ENCODE data around the gene PRPS1L1.

PRPS1L1 gene

DNA sequence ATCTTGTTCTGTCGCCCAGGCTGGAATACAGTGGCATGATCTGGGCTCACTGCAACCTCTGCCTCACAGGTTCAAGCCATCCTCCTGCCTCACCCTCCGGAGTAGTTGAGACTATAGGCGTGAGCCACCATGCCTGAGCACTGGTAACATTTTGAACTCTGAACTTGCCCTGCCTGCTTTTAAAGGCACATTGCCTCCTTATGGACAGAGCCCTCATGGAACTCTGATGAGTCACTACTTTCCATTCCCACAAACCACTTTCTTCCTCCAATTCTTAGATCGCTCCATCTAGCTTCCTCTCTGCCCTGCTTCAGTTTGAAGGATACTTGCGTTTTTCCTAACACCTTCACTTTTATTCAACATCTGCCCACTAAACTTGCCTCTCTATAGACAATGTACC, 38.1 kb downstream of the PRPS1L1 start:
- TF ChIP-seq, protein P1, sequence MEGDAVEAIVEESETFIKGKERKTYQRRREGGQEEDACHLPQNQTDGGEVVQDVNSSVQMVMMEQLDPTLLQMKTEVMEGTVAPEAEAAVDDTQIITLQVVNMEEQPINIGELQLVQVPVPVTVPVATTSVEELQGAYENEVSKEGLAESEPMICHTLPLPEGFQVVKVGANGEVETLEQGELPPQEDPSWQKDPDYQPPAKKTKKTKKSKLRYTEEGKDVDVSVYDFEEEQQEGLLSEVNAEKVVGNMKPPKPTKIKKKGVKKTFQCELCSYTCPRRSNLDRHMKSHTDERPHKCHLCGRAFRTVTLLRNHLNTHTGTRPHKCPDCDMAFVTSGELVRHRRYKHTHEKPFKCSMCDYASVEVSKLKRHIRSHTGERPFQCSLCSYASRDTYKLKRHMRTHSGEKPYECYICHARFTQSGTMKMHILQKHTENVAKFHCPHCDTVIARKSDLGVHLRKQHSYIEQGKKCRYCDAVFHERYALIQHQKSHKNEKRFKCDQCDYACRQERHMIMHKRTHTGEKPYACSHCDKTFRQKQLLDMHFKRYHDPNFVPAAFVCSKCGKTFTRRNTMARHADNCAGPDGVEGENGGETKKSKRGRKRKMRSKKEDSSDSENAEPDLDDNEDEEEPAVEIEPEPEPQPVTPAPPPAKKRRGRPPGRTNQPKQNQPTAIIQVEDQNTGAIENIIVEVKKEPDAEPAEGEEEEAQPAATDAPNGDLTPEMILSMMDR (IDR thresholded peaks at IDR 0.05) = no peak

DNA sequence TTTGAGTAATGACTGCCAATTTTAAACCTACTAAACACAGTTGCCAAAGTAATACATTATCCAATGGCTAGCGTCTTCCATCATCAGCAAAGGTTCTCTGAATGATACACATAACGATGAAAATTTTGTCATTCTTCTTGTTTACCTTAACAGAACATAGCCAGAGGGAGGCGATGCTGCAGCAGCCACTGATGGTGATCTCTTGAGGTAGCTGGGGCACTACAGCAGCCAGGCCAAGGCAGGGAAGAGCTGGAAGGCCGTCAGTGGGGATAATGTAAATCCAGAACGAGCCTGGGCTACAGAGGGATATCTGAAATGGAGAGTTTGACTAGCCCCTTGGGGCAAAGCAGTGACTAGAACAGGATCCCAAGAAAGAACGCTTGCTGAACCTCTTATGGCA, 38.8 kb downstream of the PRPS1L1 start:
- Histone ChIP-seq H3K4me2 (ENCODE audit: low read length) (no peak overlapping the region), H3K36me3 (ENCODE audit: control insufficient read depth, insufficient read depth, low read length) (no peaks in the 10 kb centered on the region), H3K9me3 (ENCODE audit: control insufficient read depth, low read length) (no peaks in the 10 kb centered on the region), H3K79me2 (no peaks in the 10 kb centered on the region), H3K27me3 (ENCODE audit: control insufficient read depth, insufficient read depth, low read length) (no peaks in the 10 kb centered on the region), H3K9ac (no peak overlapping the region), H3K27ac (no peak overlapping the region), H3K4me3 (ENCODE audit: low read depth, low read length) (no peak overlapping the region), H3K4me1 (no peaks in the 10 kb centered on the region), H2AFZ (no peak overlapping the region)
- TF ChIP-seq, protein P1 (IDR thresholded peaks at IDR 0.05) = no peak

More for the DNA sequence above, 38.1 kb downstream of the PRPS1L1 start:
- no peaks in the 10 kb centered on the region for H3K36me3 ChIP-seq (ENCODE audit: control insufficient read depth, insufficient read depth, low read length)
- H3K79me2 ChIP-seq = no peaks in the 10 kb centered on the region
- H3K27me3 ChIP-seq (ENCODE audit: control insufficient read depth, insufficient read depth, low read length) = no peaks in the 10 kb centered on the region
- no peak overlapping the region for H3K4me2 ChIP-seq (ENCODE audit: low read length)
- no peaks in the 10 kb centered on the region for H3K4me1 ChIP-seq
- no peak overlapping the region for H3K27ac ChIP-seq
- H3K9ac ChIP-seq = no peak overlapping the region
- H3K9me3 ChIP-seq (ENCODE audit: control insufficient read depth, low read length) = no peaks in the 10 kb centered on the region
- H3K4me3 ChIP-seq (ENCODE audit: low read depth, low read length) = no peak overlapping the region
- no peak overlapping the region for H2AFZ ChIP-seq

DNA sequence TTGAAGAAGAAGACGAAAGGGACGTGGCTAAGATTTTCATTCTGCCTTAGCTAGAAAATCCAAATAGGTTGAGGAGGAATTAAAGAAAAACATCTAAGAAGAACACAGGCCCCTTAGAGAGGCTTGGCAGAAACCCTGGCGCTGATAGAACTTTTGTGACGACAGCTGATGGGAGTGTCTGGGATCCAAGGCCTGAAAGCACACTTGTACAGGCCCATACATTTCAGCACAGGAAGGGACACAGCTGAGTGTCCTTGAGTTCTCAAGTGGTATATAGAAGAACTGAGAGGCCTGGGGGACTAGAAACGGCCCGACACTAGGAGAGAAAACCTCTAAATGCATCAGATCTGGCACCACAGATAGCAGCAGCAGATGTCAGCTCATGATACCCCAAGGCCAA, 39.5 kb downstream of the PRPS1L1 start:
- Histone ChIP-seq H3K27ac (no peak overlapping the region), H3K36me3 (ENCODE audit: control insufficient read depth, insufficient read depth, low read length) (no peaks in the 10 kb centered on the region), H3K79me2 (no peaks in the 10 kb centered on the region), H2AFZ (no peak overlapping the region), H3K9me3 (ENCODE audit: control insufficient read depth, low read length) (no peaks in the 10 kb centered on the region), H3K4me1 (no peaks in the 10 kb centered on the region), H3K4me2 (ENCODE audit: low read length) (no peak overlapping the region), H3K27me3 (ENCODE audit: control insufficient read depth, insufficient read depth, low read length) (no peaks in the 10 kb centered on the region), H3K4me3 (ENCODE audit: low read depth, low read length) (no peak overlapping the region), H3K9ac (no peak overlapping the region)
- TF ChIP-seq, protein P1 (IDR thresholded peaks at IDR 0.05) = no peak

DNA sequence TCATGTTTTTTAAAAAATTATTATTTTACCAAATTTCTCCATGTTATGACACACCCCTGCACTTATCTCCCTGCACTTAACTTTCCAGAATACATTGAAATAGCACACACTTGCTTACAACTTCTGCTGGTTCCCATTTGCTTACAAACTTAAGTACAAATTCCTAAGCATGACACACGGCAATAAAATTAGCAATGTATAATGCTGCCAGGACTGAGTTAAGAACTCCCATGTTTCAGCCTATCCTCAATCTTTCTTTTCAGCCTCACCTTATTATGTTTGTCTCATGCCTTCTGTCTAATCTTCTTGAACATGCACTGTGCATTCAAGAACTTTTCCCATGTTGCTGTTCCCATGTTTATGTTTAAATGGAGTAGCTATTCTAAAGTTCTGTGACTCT, 40.8 kb downstream of the PRPS1L1 start:
- TF ChIP-seq, protein P1 (IDR thresholded peaks at IDR 0.05) = no peak
- no peaks in the 10 kb centered on the region for H3K9me3 ChIP-seq (ENCODE audit: control insufficient read depth, low read length)
- H3K9ac ChIP-seq = no peak overlapping the region
- H3K79me2 ChIP-seq = no peaks in the 10 kb centered on the region
- no peak overlapping the region for H3K4me2 ChIP-seq (ENCODE audit: low read length)
- H3K4me3 ChIP-seq (ENCODE audit: low read depth, low read length) = no peak overlapping the region
- no peaks in the 10 kb centered on the region for H3K4me1 ChIP-seq
- H3K27ac ChIP-seq = no peak overlapping the region
- H3K36me3 ChIP-seq (ENCODE audit: control insufficient read depth, insufficient read depth, low read length) = no peaks in the 10 kb centered on the region
- H2AFZ ChIP-seq = no peak overlapping the region
- H3K27me3 ChIP-seq (ENCODE audit: control insufficient read depth, insufficient read depth, low read length) = no peaks in the 10 kb centered on the region

DNA sequence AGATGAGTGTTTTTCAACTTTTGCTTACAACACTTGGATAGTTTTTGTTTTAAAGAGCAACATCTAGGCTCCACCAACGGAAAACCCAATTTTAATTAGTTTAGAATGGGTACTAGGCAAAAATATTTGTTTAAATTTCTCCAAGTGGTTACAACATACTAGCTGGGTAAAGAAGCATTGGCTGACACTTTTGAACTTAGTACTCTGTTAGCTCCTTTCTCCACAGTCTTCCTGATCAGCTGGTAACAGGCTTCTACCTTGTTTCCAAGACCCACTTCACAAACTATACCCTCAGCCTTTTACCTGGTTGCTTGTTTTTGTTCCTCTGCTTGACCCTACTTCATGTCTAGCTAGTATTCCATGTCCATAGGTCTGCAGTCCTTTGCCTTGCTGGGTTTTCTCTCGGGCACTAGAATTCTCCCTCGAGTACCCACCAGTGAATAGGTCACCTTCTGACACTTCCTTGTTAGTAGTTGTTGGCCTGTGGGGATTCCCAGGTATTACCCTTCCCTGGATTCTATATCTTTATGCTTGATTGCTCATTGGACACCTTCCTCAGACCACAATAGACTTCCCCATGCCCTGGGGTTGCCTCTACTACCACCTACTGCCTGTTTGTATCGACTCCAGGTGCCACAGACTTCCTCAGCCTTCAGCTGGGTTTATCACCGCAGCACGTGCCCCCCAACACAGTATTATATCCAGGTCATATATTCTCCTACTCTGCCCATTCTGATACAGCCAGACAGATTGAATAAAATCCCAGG, 42.0 kb downstream of the PRPS1L1 start:
- H3K9me3 ChIP-seq (ENCODE audit: control insufficient read depth, low read length) = no peaks in the 10 kb centered on the region
- H3K27ac ChIP-seq = no peak overlapping the region
- TF ChIP-seq, protein P1 (IDR thresholded peaks at IDR 0.05) = no peak
- no peak overlapping the region for H2AFZ ChIP-seq
- no peaks in the 10 kb centered on the region for H3K36me3 ChIP-seq (ENCODE audit: control insufficient read depth, insufficient read depth, low read length)
- H3K4me1 ChIP-seq = no peaks in the 10 kb centered on the region
- no peaks in the 10 kb centered on the region for H3K27me3 ChIP-seq (ENCODE audit: control insufficient read depth, insufficient read depth, low read length)
- H3K79me2 ChIP-seq = no peaks in the 10 kb centered on the region
- H3K9ac ChIP-seq = no peak overlapping the region
- no peak overlapping the region for H3K4me3 ChIP-seq (ENCODE audit: low read depth, low read length)
- no peak overlapping the region for H3K4me2 ChIP-seq (ENCODE audit: low read length)
